A549 (cell line): ENCODE results near the gene RAB30. TPM values are rescaled to one million over a fixed set of nuclear protein-coding genes. Genes with fewer than 3 reads are reported as not detected.

Source experiments
- ATAC-seq, 2 experiments: fragments of 200-7000 bp in 1 of 2; fragments of >200 bp in 1 of 2; cut with Nextera tagmentation in 1 of 2; cut with Tn5 transposase in 1 of 2; 3 replicates each; pipeline versions ENCODE4 v1.8.0 to v1.9.1; 2018 to 2020; ENCODE audit warnings: mild to moderate bottlenecking in 1 of 2, moderate library complexity in 1 of 2
- CTCF ChIA-PET: fragments of 300-600 bp; sonication (Branson Sonifier 250); formaldehyde crosslinking; extraction: SDS; loops from one replicate; lab custom pipeline; 2021; ENCODE audit warnings: antibody characterized with exemption, inconsistent platforms; lab: Yijun Ruan, JAX
- POLR2A ChIA-PET: fragments of 350-600 bp; formaldehyde crosslinking; extraction: SDS; loops from one replicate; lab custom pipeline; 2021; ENCODE audit warnings: antibody characterized with exemption, inconsistent platforms; lab: Yijun Ruan, JAX
- DNase-seq, 2 experiments: peaks; one replicate each; pipeline versions ENCODE4 v3.0.0 to v3.0.0-alpha.2; 2011 to 2016; ENCODE audit warnings: low read depth in 1 of 2, low spot score in 1 of 2
- FAIRE-seq: peaks from 2 replicates; lab custom pipeline; 2011; peaks lifted over from hg19 to GRCh38; lab: Jason Lieb, UNC
- H3K27ac ChIP-seq, 2 experiments: fragments of >200 bp; sonication (Bioruptor Twin); formaldehyde crosslinking; 3 replicates each; pipeline ENCODE4 v1.5.1; 2016 to 2017
- H3K4me1 ChIP-seq: fragments of >200 bp; sonication (Bioruptor Twin); formaldehyde crosslinking; 3 replicates; pipeline ENCODE4 v1.6.1; 2016
- H3K4me2 ChIP-seq: fragments of >200 bp; sonication (Bioruptor Twin); formaldehyde crosslinking; 3 replicates; pipeline ENCODE4 v1.6.1; 2016
- H3K4me3 ChIP-seq: fragments of >200 bp; sonication (Bioruptor Twin); formaldehyde crosslinking; 3 replicates; pipeline ENCODE4 v1.5.1; 2016
- H3K9me3 ChIP-seq: fragments of >200 bp; sonication (Bioruptor Twin); formaldehyde crosslinking; 3 replicates; pipeline ENCODE4 v1.6.1; 2016
- CHD4 ChIP-seq: fragments of 200-600 bp; sonication (generic); IDR thresholded peaks from 2 replicates; pipeline ENCODE4 v1.6.1; 2016; ENCODE audit warnings: antibody characterized with exemption, mild to moderate bottlenecking, borderline replicate concordance
- EP300 ChIP-seq, 2 experiments: fragments of >200 bp; sonication (Bioruptor Twin); formaldehyde crosslinking; IDR thresholded peaks; 2 replicates in 1 of 2; 3 replicates in 1 of 2; pipeline ENCODE4 v1.6.1; 2016 to 2017
- ESRRA ChIP-seq: fragments of 150-350 bp; IDR thresholded peaks from 2 replicates; pipeline ENCODE4 v1.6.1; 2014; ENCODE audit warnings: mild to moderate bottlenecking, low read length, borderline replicate concordance
- FOXS1 ChIP-seq: fragments of 250-450 bp; sonication (Bioruptor Pico); IDR thresholded peaks from 2 replicates; pipeline ENCODE4 v1.5.0; 2020; ENCODE audit warnings: mild to moderate bottlenecking, moderate library complexity
- HDAC2 ChIP-seq: fragments of 200-600 bp; sonication (generic); IDR thresholded peaks from 2 replicates; pipeline ENCODE4 v1.6.1; 2016
- HES2 ChIP-seq: fragments of >200 bp; sonication (Bioruptor Twin); formaldehyde crosslinking; IDR thresholded peaks from 2 replicates; pipeline ENCODE4 v1.6.1; 2016
- HMGXB4 ChIP-seq: fragments of 250-450 bp; sonication (Bioruptor Pico); IDR thresholded peaks from 2 replicates; pipeline ENCODE4 v1.5.0; 2021; ENCODE audit warnings: mild to moderate bottlenecking, moderate library complexity, borderline replicate concordance
- HOXA7 ChIP-seq: fragments of 250-450 bp; sonication (Bioruptor Pico); IDR thresholded peaks from 2 replicates; pipeline ENCODE4 v1.5.0; 2020; ENCODE audit warnings: mild to moderate bottlenecking, moderate library complexity
- MAX ChIP-seq: IDR thresholded peaks from 2 replicates; pipeline ENCODE4 v1.6.1; 2012
- MYC ChIP-seq: IDR thresholded peaks from 2 replicates; pipeline ENCODE4 v1.6.1; 2012; ENCODE audit warnings: mild to moderate bottlenecking, inconsistent platforms, low read length, improper control_type of control experiment, borderline replicate concordance
- PHF8 ChIP-seq: fragments of 200-600 bp; sonication (generic); IDR thresholded peaks from 2 replicates; pipeline ENCODE4 v1.6.1; 2016; ENCODE audit warnings: low read depth, mild to moderate bottlenecking, antibody characterized with exemption, moderate library complexity, borderline replicate concordance
- POLR2A ChIP-seq: IDR thresholded peaks from 2 replicates; pipeline ENCODE4 v1.6.1; 2012; ENCODE audit warnings: mild to moderate bottlenecking, low read length
- POLR2AphosphoS2 ChIP-seq: conservative IDR thresholded peaks from 2 replicates; pipeline ENCODE4 v1.6.1; 2012; ENCODE audit warnings: low read length, improper control_type of control experiment, inconsistent platforms
- RAD21 ChIP-seq, 2 experiments: fragments of >200 bp in 1 of 2; sonication (Bioruptor Twin) in 1 of 2; formaldehyde crosslinking in 1 of 2; IDR thresholded peaks in 1 of 2; conservative IDR thresholded peaks in 1 of 2; 2 replicates in 1 of 2; 3 replicates in 1 of 2; pipeline ENCODE4 v1.6.1; 2012 to 2018; ENCODE audit warnings: inconsistent platforms in 1 of 2
- RARB ChIP-seq: fragments of 250-450 bp; sonication (Bioruptor Pico); IDR thresholded peaks from 2 replicates; pipeline ENCODE4 v1.8.0; 2021; ENCODE audit warnings: mild to moderate bottlenecking, moderate library complexity
- REST ChIP-seq: fragments of 200-600 bp; sonication (generic); IDR thresholded peaks from 2 replicates; pipeline ENCODE4 v1.6.1; 2016; ENCODE audit warnings: antibody characterized with exemption, mild to moderate bottlenecking, moderate library complexity
- RFX5 ChIP-seq: fragments of 450-650 bp; IDR thresholded peaks from 2 replicates; pipeline ENCODE4 v1.7.1; 2014; ENCODE audit warnings: antibody characterized with exemption, mild to moderate bottlenecking, moderate library complexity
- SMC3 ChIP-seq: fragments of >200 bp; sonication (Bioruptor Twin); formaldehyde crosslinking; IDR thresholded peaks from 3 replicates; pipeline ENCODE4 v1.6.1; 2018; ENCODE audit warnings: inconsistent platforms
- TFCP2L1 ChIP-seq: fragments of 250-450 bp; sonication (Bioruptor Pico); IDR thresholded peaks from 2 replicates; pipeline ENCODE4 v1.5.0; 2021; ENCODE audit warnings: mild to moderate bottlenecking
- TP53 ChIP-seq: fragments of 250-450 bp; sonication (Bioruptor Pico); IDR thresholded peaks from 2 replicates; pipeline ENCODE4 v1.5.0; 2021; ENCODE audit warnings: mild to moderate bottlenecking, moderate library complexity
- ZSCAN20 ChIP-seq: fragments of 250-450 bp; sonication (Bioruptor Pico); IDR thresholded peaks from 2 replicates; pipeline ENCODE4 v1.8.0; 2022; ENCODE audit warnings: mild to moderate bottlenecking, moderate library complexity
- WGBS: methylation state at CpG from one replicate; pipeline ENCODE4 v1.1.6; 2017; ENCODE audit errors: missing lambda C conversion rate; 5-methylcytosine and 5-hydroxymethylcytosine counted together
- polyA plus RNA-seq, 4 experiments: library from polyadenylated mRNA; depleted of rRNA in 3 of 4; stranded (reverse); fragments of >200 nt; fragmentation: RNase III in 1 of 4; extraction: RNeasy Plus Mini Kit Qiagen cat#74134 plus additional on column Dnase treatment in 1 of 4; gene quantifications; 2 replicates in 3 of 4; 3 replicates in 1 of 4; pipeline ENCODE4 v1.2.3, GENCODE V29; 2011 to 2017

Gene RAB30
- polyA plus RNA-seq, 2 of the 4 experiments (the other 2 are of a cell fraction), result 4.2 to 6.2 TPM

- TF ChIP-seq HES2, result no peak
- TF ChIP-seq CHD4, result no peak
Observed at GRCh38 chr11:83060965-83061364, 10.7 kb downstream of the RAB30 start (continued).

GRCh38 chr11:83057721-83058120 is 14.0 kb downstream of the RAB30 start:
- TF ChIP-seq PHF8 (no peak), MAX (no peak), TFCP2L1 (CRISPR knock-in tag) (no peak), HMGXB4 (CRISPR knock-in tag) (no peak), EP300 (IDR thresholded peaks at IDR 0.05) (no peak), POLR2A (no peak), FOXS1 (CRISPR knock-in tag) (no peak), RARB (CRISPR knock-in tag) (no peak), POLR2AphosphoS2 (no peak), RAD21 (conservative IDR thresholded peaks at IDR 0.05 in 1 of 2, IDR thresholded peaks at IDR 0.05 in 1 of 2) (no peak)
- H3K9me3 ChIP-seq, result no peaks in the 10 kb centered on the region
- H3K4me1 ChIP-seq, result peaks cover 7% of the 10 kb centered on the region
- ChIA-PET POLR2A (interaction anchor here (0.6 kb wide), 1 partner anchor 20 kb away, joined by 3 read pairs; no protein-coding TSS in a partner anchor), CTCF (interaction anchor here (0.9 to 1.1 kb wide), 2 partner anchors 11 to 12 kb away, joined by 3 to 4 read pairs; no protein-coding TSS in a partner anchor)
- 96% methylated on average over 3 of the region's 3 CpGs for WGBS
- no peak for ATAC-seq
- no peak for FAIRE-seq
- no peak overlapping the region for H3K4me2 ChIP-seq
- H3K4me3 ChIP-seq, result no peak overlapping the region
- no peak for DNase-seq
- H3K27ac ChIP-seq, result no peak overlapping the region

- TF ChIP-seq ZSCAN20 (CRISPR knock-in tag) (no peak), REST (no peak), SMC3 (no peak), HDAC2 (no peak), ESRRA (no peak), HOXA7 (CRISPR knock-in tag) (no peak), TP53 (CRISPR knock-in tag) (no peak), MAX (no peak), MYC (no peak), RFX5 (no peak), PHF8 (no peak)
- TF ChIP-seq, all 56 proteins: peak for 0
- no peak overlapping the region for H3K4me2 ChIP-seq
- POLR2A ChIA-PET, result interaction anchor here (0.8 kb wide), 1 partner anchor 100 kb away, joined by 12 read pairs; no protein-coding TSS in a partner anchor
Observed at GRCh38 chr11:83056611-83057010, 15.1 kb downstream of the RAB30 start.

More at GRCh38 chr11:83056611-83057010, 15.1 kb downstream of the RAB30 start:
- H3K27ac ChIP-seq, result no peak overlapping the region
- 94% methylated on average over 1 of the region's 1 CpG for WGBS
- no peaks in the 10 kb centered on the region for H3K9me3 ChIP-seq
- ATAC-seq (no peak), DNase-seq (no peak), FAIRE-seq (no peak)
- CTCF ChIA-PET, result no interaction called here
- no peak overlapping the region for H3K4me3 ChIP-seq
- H3K4me1 ChIP-seq, result peaks cover 15% of the 10 kb centered on the region
